K562 (cell line): ENCODE results near the gene LDLRAD3.

Source experiments
- ETS2 ChIP-seq: IDR thresholded peaks from 2 replicates; pipeline ENCODE4 v1.6.1; 2016; ENCODE audit warnings: borderline replicate concordance, missing genetic modification characterization, mild to moderate bottlenecking, moderate library complexity, missing compliant biosample characterization; ENCODE audit not compliant: poor library complexity, severe bottlenecking
- EZH2 ChIP-seq: IDR thresholded peaks from 2 replicates; pipeline ENCODE4 v1.6.1; 2012; ENCODE audit warnings: low read depth, mild to moderate bottlenecking, inconsistent platforms, low read length, borderline replicate concordance
- HDAC2 ChIP-seq: fragments of 450-650 bp; IDR thresholded peaks from 2 replicates; pipeline ENCODE4 v1.6.1; 2016; ENCODE audit warnings: mild to moderate bottlenecking
- KLF16 ChIP-seq: IDR thresholded peaks from 2 replicates; pipeline ENCODE4 v1.6.1; 2016; ENCODE audit warnings: antibody characterized with exemption
- TCF7 ChIP-seq: sonication (generic); IDR thresholded peaks from 2 replicates; pipeline ENCODE4 v1.6.1; 2016; ENCODE audit warnings: antibody characterized with exemption, borderline replicate concordance
- ZNF644 ChIP-seq: fragments of 200-800 bp; sonication (Bioruptor generic); IDR thresholded peaks from 2 replicates; pipeline ENCODE4 v1.6.1; 2016; ENCODE audit warnings: low read depth, missing genetic modification characterization, missing compliant biosample characterization
- ZNF830 ChIP-seq: fragments of 250-450 bp; sonication (Bioruptor Pico); IDR thresholded peaks from 2 replicates; pipeline ENCODE4 v1.5.0; 2021; ENCODE audit warnings: mild to moderate bottlenecking
- TF ChIP-seq, protein P1 (sequence below), 3 experiments: IDR thresholded peaks in 2 of 3; conservative IDR thresholded peaks in 1 of 3; 2 replicates each; pipeline ENCODE4 v1.5.1; 2011 to 2012; ENCODE audit warnings: low read length in 3 of 3, mild to moderate bottlenecking in 3 of 3, control low read depth in 2 of 3, improper control_type of control experiment in 1 of 3, inconsistent platforms in 1 of 3, low read depth in 1 of 3, mixed read lengths in 1 of 3, moderate library complexity in 1 of 3; ENCODE audit not compliant: insufficient read depth in 2 of 3
- TF ChIP-seq, protein P2 (sequence below), 2 experiments: fragments of 450-650 bp; formaldehyde crosslinking in 1 of 2; IDR thresholded peaks; 2 replicates each; pipeline versions ENCODE4 v1.4.0 to v1.6.1; 2014 to 2020; ENCODE audit warnings: mild to moderate bottlenecking in 2 of 2, borderline replicate concordance in 1 of 2, low read depth in 1 of 2
- TF ChIP-seq, protein P3 (sequence below): fragments of 450-650 bp; IDR thresholded peaks from 2 replicates; pipeline ENCODE4 v1.6.1; 2016; ENCODE audit warnings: low read depth, mild to moderate bottlenecking, moderate library complexity
- TF ChIP-seq, protein P4 (sequence below): fragments of 250-450 bp; sonication (Bioruptor Pico); IDR thresholded peaks from 2 replicates; pipeline ENCODE4 v1.4.0; 2020
- TF ChIP-seq, protein P5 (sequence below): sonication (generic); formaldehyde crosslinking; IDR thresholded peaks from 2 replicates; pipeline ENCODE4 v1.9.0; 2022; ENCODE audit warnings: mild to moderate bottlenecking, missing genetic modification reagents

DNA sequence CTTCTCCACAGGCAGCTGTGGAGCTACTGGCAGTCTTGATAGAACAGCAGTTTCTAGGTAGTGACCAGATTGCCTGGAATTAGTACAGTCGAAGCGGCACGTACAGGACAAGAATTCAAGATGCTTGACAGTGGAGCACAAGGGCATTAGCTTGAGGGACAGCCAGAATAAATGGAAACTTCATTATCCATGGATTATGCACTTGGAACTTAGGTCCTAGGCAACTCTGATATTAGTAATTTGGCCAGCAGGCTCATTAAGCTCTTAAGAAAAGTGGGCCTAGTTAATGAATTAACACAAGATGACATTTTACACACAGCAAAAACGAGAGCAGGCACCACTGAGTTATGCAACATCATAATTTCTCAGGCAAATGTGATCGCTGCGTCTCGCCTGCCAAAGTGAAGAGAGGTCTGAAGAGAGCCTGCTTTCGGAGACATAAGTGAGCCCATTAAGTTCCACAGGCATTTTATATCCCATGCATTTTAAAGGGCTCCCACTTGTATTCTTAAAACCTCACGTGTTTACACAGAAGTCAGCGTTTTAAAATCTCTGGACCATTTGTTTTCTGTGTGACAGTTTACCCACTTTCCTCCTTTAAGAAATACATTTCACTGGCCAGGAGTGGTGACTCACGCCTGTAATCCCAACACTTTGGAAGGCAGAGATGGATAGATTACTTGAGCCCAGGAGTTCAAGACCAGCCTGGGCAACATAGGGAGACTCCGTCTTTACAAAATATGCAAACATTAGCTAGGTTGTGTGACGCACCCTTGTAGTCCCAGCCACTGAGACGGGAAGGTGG is 279.2 kb downstream of the LDLRAD3 start:
- TF ChIP-seq, protein P1, sequence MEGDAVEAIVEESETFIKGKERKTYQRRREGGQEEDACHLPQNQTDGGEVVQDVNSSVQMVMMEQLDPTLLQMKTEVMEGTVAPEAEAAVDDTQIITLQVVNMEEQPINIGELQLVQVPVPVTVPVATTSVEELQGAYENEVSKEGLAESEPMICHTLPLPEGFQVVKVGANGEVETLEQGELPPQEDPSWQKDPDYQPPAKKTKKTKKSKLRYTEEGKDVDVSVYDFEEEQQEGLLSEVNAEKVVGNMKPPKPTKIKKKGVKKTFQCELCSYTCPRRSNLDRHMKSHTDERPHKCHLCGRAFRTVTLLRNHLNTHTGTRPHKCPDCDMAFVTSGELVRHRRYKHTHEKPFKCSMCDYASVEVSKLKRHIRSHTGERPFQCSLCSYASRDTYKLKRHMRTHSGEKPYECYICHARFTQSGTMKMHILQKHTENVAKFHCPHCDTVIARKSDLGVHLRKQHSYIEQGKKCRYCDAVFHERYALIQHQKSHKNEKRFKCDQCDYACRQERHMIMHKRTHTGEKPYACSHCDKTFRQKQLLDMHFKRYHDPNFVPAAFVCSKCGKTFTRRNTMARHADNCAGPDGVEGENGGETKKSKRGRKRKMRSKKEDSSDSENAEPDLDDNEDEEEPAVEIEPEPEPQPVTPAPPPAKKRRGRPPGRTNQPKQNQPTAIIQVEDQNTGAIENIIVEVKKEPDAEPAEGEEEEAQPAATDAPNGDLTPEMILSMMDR (IDR thresholded peaks at IDR 0.05 in 2 of 3, conservative IDR thresholded peaks at IDR 0.05 in 1 of 3; ENCODE audit: insufficient read depth in 2 of 3, low read depth in 1 of 3, low read length in 3 of 3): no peak
- no peak for TF ChIP-seq EZH2
- TF ChIP-seq, protein P2, sequence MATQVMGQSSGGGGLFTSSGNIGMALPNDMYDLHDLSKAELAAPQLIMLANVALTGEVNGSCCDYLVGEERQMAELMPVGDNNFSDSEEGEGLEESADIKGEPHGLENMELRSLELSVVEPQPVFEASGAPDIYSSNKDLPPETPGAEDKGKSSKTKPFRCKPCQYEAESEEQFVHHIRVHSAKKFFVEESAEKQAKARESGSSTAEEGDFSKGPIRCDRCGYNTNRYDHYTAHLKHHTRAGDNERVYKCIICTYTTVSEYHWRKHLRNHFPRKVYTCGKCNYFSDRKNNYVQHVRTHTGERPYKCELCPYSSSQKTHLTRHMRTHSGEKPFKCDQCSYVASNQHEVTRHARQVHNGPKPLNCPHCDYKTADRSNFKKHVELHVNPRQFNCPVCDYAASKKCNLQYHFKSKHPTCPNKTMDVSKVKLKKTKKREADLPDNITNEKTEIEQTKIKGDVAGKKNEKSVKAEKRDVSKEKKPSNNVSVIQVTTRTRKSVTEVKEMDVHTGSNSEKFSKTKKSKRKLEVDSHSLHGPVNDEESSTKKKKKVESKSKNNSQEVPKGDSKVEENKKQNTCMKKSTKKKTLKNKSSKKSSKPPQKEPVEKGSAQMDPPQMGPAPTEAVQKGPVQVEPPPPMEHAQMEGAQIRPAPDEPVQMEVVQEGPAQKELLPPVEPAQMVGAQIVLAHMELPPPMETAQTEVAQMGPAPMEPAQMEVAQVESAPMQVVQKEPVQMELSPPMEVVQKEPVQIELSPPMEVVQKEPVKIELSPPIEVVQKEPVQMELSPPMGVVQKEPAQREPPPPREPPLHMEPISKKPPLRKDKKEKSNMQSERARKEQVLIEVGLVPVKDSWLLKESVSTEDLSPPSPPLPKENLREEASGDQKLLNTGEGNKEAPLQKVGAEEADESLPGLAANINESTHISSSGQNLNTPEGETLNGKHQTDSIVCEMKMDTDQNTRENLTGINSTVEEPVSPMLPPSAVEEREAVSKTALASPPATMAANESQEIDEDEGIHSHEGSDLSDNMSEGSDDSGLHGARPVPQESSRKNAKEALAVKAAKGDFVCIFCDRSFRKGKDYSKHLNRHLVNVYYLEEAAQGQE (IDR thresholded peaks at IDR 0.05; ENCODE audit: borderline replicate concordance): no peak
- TF ChIP-seq, protein P2 (CRISPR knock-in tag; IDR thresholded peaks at IDR 0.05; ENCODE audit: low read depth): no peak
- TF ChIP-seq, protein P3, sequence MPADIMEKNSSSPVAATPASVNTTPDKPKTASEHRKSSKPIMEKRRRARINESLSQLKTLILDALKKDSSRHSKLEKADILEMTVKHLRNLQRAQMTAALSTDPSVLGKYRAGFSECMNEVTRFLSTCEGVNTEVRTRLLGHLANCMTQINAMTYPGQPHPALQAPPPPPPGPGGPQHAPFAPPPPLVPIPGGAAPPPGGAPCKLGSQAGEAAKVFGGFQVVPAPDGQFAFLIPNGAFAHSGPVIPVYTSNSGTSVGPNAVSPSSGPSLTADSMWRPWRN: no peak
- TF ChIP-seq, protein P4, sequence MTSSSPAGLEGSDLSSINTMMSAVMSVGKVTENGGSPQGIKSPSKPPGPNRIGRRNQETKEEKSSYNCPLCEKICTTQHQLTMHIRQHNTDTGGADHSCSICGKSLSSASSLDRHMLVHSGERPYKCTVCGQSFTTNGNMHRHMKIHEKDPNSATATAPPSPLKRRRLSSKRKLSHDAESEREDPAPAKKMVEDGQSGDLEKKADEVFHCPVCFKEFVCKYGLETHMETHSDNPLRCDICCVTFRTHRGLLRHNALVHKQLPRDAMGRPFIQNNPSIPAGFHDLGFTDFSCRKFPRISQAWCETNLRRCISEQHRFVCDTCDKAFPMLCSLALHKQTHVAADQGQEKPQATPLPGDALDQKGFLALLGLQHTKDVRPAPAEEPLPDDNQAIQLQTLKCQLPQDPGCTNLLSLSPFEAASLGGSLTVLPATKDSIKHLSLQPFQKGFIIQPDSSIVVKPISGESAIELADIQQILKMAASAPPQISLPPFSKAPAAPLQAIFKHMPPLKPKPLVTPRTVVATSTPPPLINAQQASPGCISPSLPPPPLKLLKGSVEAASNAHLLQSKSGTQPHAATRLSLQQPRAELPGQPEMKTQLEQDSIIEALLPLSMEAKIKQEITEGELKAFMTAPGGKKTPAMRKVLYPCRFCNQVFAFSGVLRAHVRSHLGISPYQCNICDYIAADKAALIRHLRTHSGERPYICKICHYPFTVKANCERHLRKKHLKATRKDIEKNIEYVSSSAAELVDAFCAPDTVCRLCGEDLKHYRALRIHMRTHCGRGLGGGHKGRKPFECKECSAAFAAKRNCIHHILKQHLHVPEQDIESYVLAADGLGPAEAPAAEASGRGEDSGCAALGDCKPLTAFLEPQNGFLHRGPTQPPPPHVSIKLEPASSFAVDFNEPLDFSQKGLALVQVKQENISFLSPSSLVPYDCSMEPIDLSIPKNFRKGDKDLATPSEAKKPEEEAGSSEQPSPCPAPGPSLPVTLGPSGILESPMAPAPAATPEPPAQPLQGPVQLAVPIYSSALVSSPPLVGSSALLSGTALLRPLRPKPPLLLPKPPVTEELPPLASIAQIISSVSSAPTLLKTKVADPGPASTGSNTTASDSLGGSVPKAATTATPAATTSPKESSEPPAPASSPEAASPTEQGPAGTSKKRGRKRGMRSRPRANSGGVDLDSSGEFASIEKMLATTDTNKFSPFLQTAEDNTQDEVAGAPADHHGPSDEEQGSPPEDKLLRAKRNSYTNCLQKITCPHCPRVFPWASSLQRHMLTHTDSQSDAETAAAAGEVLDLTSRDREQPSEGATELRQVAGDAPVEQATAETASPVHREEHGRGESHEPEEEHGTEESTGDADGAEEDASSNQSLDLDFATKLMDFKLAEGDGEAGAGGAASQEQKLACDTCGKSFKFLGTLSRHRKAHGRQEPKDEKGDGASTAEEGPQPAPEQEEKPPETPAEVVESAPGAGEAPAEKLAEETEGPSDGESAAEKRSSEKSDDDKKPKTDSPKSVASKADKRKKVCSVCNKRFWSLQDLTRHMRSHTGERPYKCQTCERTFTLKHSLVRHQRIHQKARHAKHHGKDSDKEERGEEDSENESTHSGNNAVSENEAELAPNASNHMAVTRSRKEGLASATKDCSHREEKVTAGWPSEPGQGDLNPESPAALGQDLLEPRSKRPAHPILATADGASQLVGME (CRISPR knock-in tag): no peak
- TF ChIP-seq ZNF830 (CRISPR knock-in tag): no peak
- TF ChIP-seq, protein P5, sequence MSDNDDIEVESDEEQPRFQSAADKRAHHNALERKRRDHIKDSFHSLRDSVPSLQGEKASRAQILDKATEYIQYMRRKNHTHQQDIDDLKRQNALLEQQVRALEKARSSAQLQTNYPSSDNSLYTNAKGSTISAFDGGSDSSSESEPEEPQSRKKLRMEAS (CRISPR knock-in tag): no peak
- TF ChIP-seq HDAC2: no peak
- no peak for TF ChIP-seq ZNF644 (tag)
- no peak for TF ChIP-seq TCF7
- TF ChIP-seq KLF16: no peak
- no peak for TF ChIP-seq ETS2
